Gastrocnemius medialis (tissue), 4 donors: ENCODE measurements around the gene RFXAP. TPM values are rescaled to one million over a fixed set of nuclear protein-coding genes. Genes with fewer than 3 reads are reported as not detected.
"Not testable (repeated sequence)": the region's sequence is repeated elsewhere in the genome, so short reads cannot be mapped to it uniquely, and the experiment has no call there.

Source experiments
- ATAC-seq, 2 donors: fragments of 150-250 bp; one replicate each; pipeline ENCODE4 v1.9.1; 2016
- DNase-seq, 2 donors: peaks; one replicate each; pipeline ENCODE4 v3.0.0-alpha.2; 2019
- H3K27ac ChIP-seq, 4 donors: fragments of 200-600 bp; sonication (generic); 1 replicate in 1 of 4; 2 replicates in 3 of 4; pipeline ENCODE4 v1.5.1; 2016 to 2018; ENCODE audit warnings: mild to moderate bottlenecking in 2 of 4, moderate library complexity in 1 of 4
- H3K27me3 ChIP-seq, 3 donors: fragments of 200-600 bp; sonication (generic) in 2 of 3; 1 replicate in 1 of 3; 2 replicates in 2 of 3; pipeline versions ENCODE4 v1.5.1 to v1.6.0; 2016 to 2019; ENCODE audit warnings: mild to moderate bottlenecking in 1 of 3, moderate library complexity in 1 of 3
- H3K36me3 ChIP-seq, 2 donors: fragments of 200-600 bp; sonication (generic) in 1 of 2; one replicate each; pipeline ENCODE4 v1.5.1; 2017 to 2018
- H3K4me1 ChIP-seq, 2 donors: fragments of 200-600 bp; sonication (generic) in 1 of 2; one replicate each; pipeline ENCODE4 v1.5.1; 2016 to 2017; ENCODE audit warnings: mild to moderate bottlenecking in 2 of 2
- H3K4me3 ChIP-seq, 4 donors: fragments of 200-600 bp; sonication (generic) in 3 of 4; 1 replicate in 1 of 4; 2 replicates in 3 of 4; pipeline ENCODE4 v1.5.1; 2016 to 2019; ENCODE audit warnings: mild to moderate bottlenecking in 2 of 4
- H3K9me3 ChIP-seq, 3 donors: fragments of 200-600 bp; sonication (generic) in 2 of 3; 1 replicate in 1 of 3; 2 replicates in 2 of 3; pipeline ENCODE4 v1.5.1; 2016 to 2019
- CTCF ChIP-seq, 5 experiments: fragments of 450-650 bp in 3 of 5; fragments of 200-600 bp in 2 of 5; sonication (generic) in 2 of 5; IDR thresholded peaks in 4 of 5; conservative IDR thresholded peaks in 1 of 5; 1 replicate in 4 of 5; 2 replicates in 1 of 5; pipeline ENCODE4 v1.5.1; 2016 to 2019; ENCODE audit warnings: antibody characterized with exemption in 5 of 5, mild to moderate bottlenecking in 3 of 5, moderate library complexity in 3 of 5
- POLR2A ChIP-seq, 2 donors: fragments of 450-650 bp; IDR thresholded peaks; one replicate each; pipeline ENCODE4 v1.6.1; 2017; ENCODE audit warnings: antibody characterized with exemption in 2 of 2, mild to moderate bottlenecking in 2 of 2, moderate library complexity in 2 of 2
- in situ Hi-C, 4 donors: fragments of 200-750 bp; cut with MboI; loops; one replicate each; pipeline versions ENCODE4 v1.15.0 to v1.8.0; 2017; ENCODE audit warnings: low sequenced_read_pairs in 4 of 4
- intact Hi-C: fragments of 100-400 bp; cut with DNase I; formaldehyde crosslinking; loops from one replicate; pipeline ENCODE4 v1.15.1; 2023; ENCODE audit warnings: low total_unique reads
- total RNA-seq, 4 donors: library from RNA; depleted of rRNA; stranded (reverse); fragments of >200 nt; gene quantifications; one replicate each; pipeline versions ENCODE4 v1.1.0 to v1.2.3, GENCODE V29; 2016

Gene RFXAP
- total RNA-seq, 4 donors from 2014 or later: 0.71 to 3.0 (median 2.2) TPM

GRCh38 chr13:36774931-36775330 is 44.1 kb upstream of the RFXAP start:
- ATAC-seq: no peak
- no peak overlapping the region for H3K4me3 ChIP-seq

GRCh38 chr13:36776175-36776574 is 42.8 kb upstream of the RFXAP start:
- TF ChIP-seq CTCF (IDR thresholded peaks at IDR 0.05 in 4 of 5, conservative IDR thresholded peaks at IDR 0.05 in 1 of 5) (no peak), POLR2A (IDR thresholded peaks at IDR 0.05) (no peak)
- intact Hi-C loops: no loop called here

More at GRCh38 chr13:36774931-36775330, 44.1 kb upstream of the RFXAP start:
- no peaks in the 10 kb centered on the region for H3K4me1 ChIP-seq
- no peaks in the 10 kb centered on the region for H3K36me3 ChIP-seq
- DNase-seq: no peak
- intact Hi-C loops: no loop called here
- in situ Hi-C loops: no loop called here
- TF ChIP-seq POLR2A (IDR thresholded peaks at IDR 0.05) (no peak), CTCF (IDR thresholded peaks at IDR 0.05 in 4 of 5, conservative IDR thresholded peaks at IDR 0.05 in 1 of 5) (no peak)
- no peaks in the 10 kb centered on the region for H3K9me3 ChIP-seq
- no peak overlapping the region for H3K27ac ChIP-seq
- H3K27me3 ChIP-seq: no peaks in the 10 kb centered on the region

GRCh38 chr13:36778083-36778671 is 40.8 kb upstream of the RFXAP start:
- no peak for ATAC-seq
- TF ChIP-seq CTCF (IDR thresholded peaks at IDR 0.05 in 4 of 5, conservative IDR thresholded peaks at IDR 0.05 in 1 of 5) (no peak), POLR2A (IDR thresholded peaks at IDR 0.05) (no peak)
- no peaks in the 10 kb centered on the region for H3K27me3 ChIP-seq
- no peak overlapping the region for H3K4me3 ChIP-seq
- no peaks in the 10 kb centered on the region for H3K4me1 ChIP-seq
- in situ Hi-C loops: no loop called here
- H3K27ac ChIP-seq: no peak overlapping the region
- H3K36me3 ChIP-seq: no peaks in the 10 kb centered on the region
- no peaks in the 10 kb centered on the region for H3K9me3 ChIP-seq
- intact Hi-C loops: no loop called here
- no peak for DNase-seq

More at GRCh38 chr13:36776175-36776574, 42.8 kb upstream of the RFXAP start:
- H3K27me3 ChIP-seq: no peaks in the 10 kb centered on the region
- in situ Hi-C loops: no loop called here
- no peak overlapping the region for H3K4me3 ChIP-seq
- no peaks in the 10 kb centered on the region for H3K9me3 ChIP-seq
- ATAC-seq (no peak), DNase-seq (no peak)
- no peaks in the 10 kb centered on the region for H3K36me3 ChIP-seq
- no peaks in the 10 kb centered on the region for H3K4me1 ChIP-seq
- H3K27ac ChIP-seq: no peak overlapping the region

- H3K27me3 ChIP-seq: no peaks in the 10 kb centered on the region
- no peak overlapping the region for H3K27ac ChIP-seq
- no peak for DNase-seq
- no peaks in the 10 kb centered on the region for H3K4me1 ChIP-seq
- intact Hi-C loops (no loop called here), in situ Hi-C loops (no loop called here)
- H3K36me3 ChIP-seq: no peaks in the 10 kb centered on the region
- TF ChIP-seq POLR2A (IDR thresholded peaks at IDR 0.05): no peak
- no peak for TF ChIP-seq CTCF (IDR thresholded peaks at IDR 0.05 in 4 of 5, conservative IDR thresholded peaks at IDR 0.05 in 1 of 5)
- ATAC-seq: no peak
- H3K4me3 ChIP-seq: no peak overlapping the region
- H3K9me3 ChIP-seq: no peaks in the 10 kb centered on the region
Observed at GRCh38 chr13:36783890-36784289, 35.1 kb upstream of the RFXAP start.

- H3K36me3 ChIP-seq, DNase-seq, H3K4me1 ChIP-seq, in situ Hi-C loops, ATAC-seq, H3K4me3 ChIP-seq, intact Hi-C loops, H3K27me3 ChIP-seq, H3K9me3 ChIP-seq, H3K27ac ChIP-seq: not testable (repeated sequence)
Observed at GRCh38 chr13:36786175-36786574, 32.8 kb upstream of the RFXAP start.
